PC-9 (cell line): ENCODE results near the gene XIRP2. TPM values are rescaled to one million over a fixed set of nuclear protein-coding genes. Genes with fewer than 3 reads are reported as not detected.

Experiments
- BruUV-seq: library from RNA; stranded (reverse); fragments of 400-500 nt; replicated peaks from 2 replicates; lab custom pipeline; 2021; lab: Mats Ljungman, UMichigan
- CTCF ChIA-PET: fragments of 300-600 bp; sonication (Branson Sonifier 250); formaldehyde crosslinking; loops from one replicate; lab custom pipeline; 2022; ENCODE audit warnings: antibody characterized with exemption; lab: Charles Lee
- POLR2A ChIA-PET: fragments of 300-600 bp; sonication (Branson Sonifier 250); formaldehyde crosslinking; loops from one replicate; lab custom pipeline; 2022; ENCODE audit warnings: antibody characterized with exemption; ENCODE audit not compliant: unreplicated experiment; lab: Charles Lee
- DNase-seq, 2 experiments: peaks; one replicate each; pipeline versions ENCODE4 v3.0.0 to v3.0.0-alpha.2; 2015 to 2022; ENCODE audit warnings: mixed read lengths in 1 of 2
- H2AFZ ChIP-seq: fragments of 200-600 bp; sonication (generic); 2 replicates; pipeline ENCODE4 v1.8.1; 2017; ENCODE audit warnings: antibody characterized with exemption
- H3F3A ChIP-seq: fragments of 200-600 bp; sonication (generic); 2 replicates; pipeline ENCODE4 v1.8.1; 2017; ENCODE audit warnings: antibody characterized with exemption, mild to moderate bottlenecking, low read depth; ENCODE audit not compliant: insufficient read depth
- H3K27ac ChIP-seq: fragments of 200-600 bp; sonication (generic); 2 replicates; pipeline ENCODE4 v1.6.1; 2016; ENCODE audit warnings: mixed run types
- H3K27me3 ChIP-seq: fragments of 200-600 bp; sonication (generic); 2 replicates; pipeline ENCODE4 v1.6.1; 2016; ENCODE audit warnings: low read depth, mixed run types; ENCODE audit not compliant: insufficient read depth
- H3K36me3 ChIP-seq: fragments of 200-600 bp; sonication (generic); 2 replicates; pipeline ENCODE4 v1.6.1; 2016; ENCODE audit warnings: low read depth, mixed run types
- H3K4me1 ChIP-seq: fragments of 200-600 bp; sonication (generic); replicated peaks from 2 replicates; pipeline ENCODE4 v1.6.1; 2016; ENCODE audit warnings: mixed run types; ENCODE audit not compliant: insufficient read depth
- H3K4me2 ChIP-seq: fragments of 200-600 bp; sonication (generic); 2 replicates; pipeline ENCODE4 v1.6.1; 2017; ENCODE audit warnings: mixed run types
- H3K4me3 ChIP-seq: fragments of 200-600 bp; sonication (generic); 2 replicates; pipeline ENCODE4 v1.6.1; 2016; ENCODE audit warnings: mixed run types
- H3K79me2 ChIP-seq: fragments of 200-600 bp; sonication (generic); 2 replicates; pipeline ENCODE4 v1.6.1; 2017; ENCODE audit warnings: low read depth, mixed run types
- H3K9me2 ChIP-seq: fragments of 200-600 bp; sonication (generic); 2 replicates; pipeline ENCODE4 v1.8.1; 2017; ENCODE audit warnings: mild to moderate bottlenecking; ENCODE audit not compliant: insufficient read depth
- H3K9me3 ChIP-seq: fragments of 200-600 bp; sonication (generic); 2 replicates; pipeline ENCODE4 v1.8.1; 2016; ENCODE audit warnings: low read depth; ENCODE audit not compliant: insufficient read depth
- H4K20me1 ChIP-seq: fragments of 200-600 bp; sonication (generic); 2 replicates; pipeline ENCODE4 v1.8.1; 2017; ENCODE audit not compliant: insufficient read depth
- CTCF ChIP-seq: fragments of 200-600 bp; sonication (generic); conservative IDR thresholded peaks from 2 replicates; pipeline ENCODE4 v1.6.1; 2017; ENCODE audit warnings: mixed run types, antibody characterized with exemption, mild to moderate bottlenecking, moderate library complexity
- EZH2 ChIP-seq: fragments of 200-600 bp; sonication (generic); IDR thresholded peaks from 2 replicates; pipeline ENCODE4 v1.8.0; 2017; ENCODE audit warnings: antibody characterized with exemption, low read depth
- intact Hi-C: fragments of 100-400 bp; cut with micrococcal nuclease; formaldehyde crosslinking; loops from one replicate; pipeline ENCODE4 v1.10.0; 2022; ENCODE audit not compliant: unreplicated experiment
- total RNA-seq: library from RNA; stranded (reverse); gene quantifications from 2 replicates; pipeline ENCODE4 v1.2.3, GENCODE V29; 2021

Gene XIRP2
- total RNA-seq, 1 experiment from 2014 or later = not detected

GRCh38 chr2:167142554-167142953 is 254.3 kb downstream of the XIRP2 start:
- Histone ChIP-seq H3K27me3 (no peaks in the 10 kb centered on the region), H3F3A (no peaks in the 10 kb centered on the region), H3K4me3 (no peak overlapping the region), H3K4me1 (no peaks in the 10 kb centered on the region), H3K27ac (no peak overlapping the region), H3K9me3 (no peaks in the 10 kb centered on the region), H3K79me2 (no peaks in the 10 kb centered on the region), H3K9me2 (no peaks in the 10 kb centered on the region), H4K20me1 (no peaks in the 10 kb centered on the region), H2AFZ (no peak overlapping the region), H3K36me3 (no peaks in the 10 kb centered on the region), H3K4me2 (no peak overlapping the region)
- ChIA-PET POLR2A (no interaction called here), CTCF (no interaction called here)
- TF ChIP-seq CTCF (no peak), EZH2 (no peak)
- BruUV-seq = no TSS peak
- intact Hi-C loops = no loop called here
- DNase-seq = no peak

- DNase-seq = no peak
- H3F3A ChIP-seq = no peaks in the 10 kb centered on the region
- H3K4me2 ChIP-seq = no peak overlapping the region
- ChIA-PET CTCF (no interaction called here), POLR2A (no interaction called here)
- H3K79me2 ChIP-seq = no peaks in the 10 kb centered on the region
- H3K4me1 ChIP-seq = no peaks in the 10 kb centered on the region
- TF ChIP-seq EZH2 = no peak
- no peak for TF ChIP-seq CTCF
- no TSS peak for BruUV-seq
- no peaks in the 10 kb centered on the region for H3K36me3 ChIP-seq
- no peaks in the 10 kb centered on the region for H3K9me3 ChIP-seq
- H3K9me2 ChIP-seq = no peaks in the 10 kb centered on the region
- no peak overlapping the region for H3K27ac ChIP-seq
- no peak overlapping the region for H3K4me3 ChIP-seq
- intact Hi-C loops = no loop called here
- no peak overlapping the region for H2AFZ ChIP-seq
- H4K20me1 ChIP-seq = no peaks in the 10 kb centered on the region
- no peaks in the 10 kb centered on the region for H3K27me3 ChIP-seq
Measured at GRCh38 chr2:167144179-167144898, 256.1 kb downstream of the XIRP2 start.

- Histone ChIP-seq H3K79me2 (no peaks in the 10 kb centered on the region), H3K27ac (no peak overlapping the region), H3F3A (no peaks in the 10 kb centered on the region), H3K36me3 (no peaks in the 10 kb centered on the region), H4K20me1 (no peaks in the 10 kb centered on the region), H3K27me3 (no peaks in the 10 kb centered on the region), H2AFZ (no peak overlapping the region), H3K4me3 (no peak overlapping the region), H3K9me3 (no peaks in the 10 kb centered on the region), H3K4me2 (no peak overlapping the region), H3K4me1 (no peaks in the 10 kb centered on the region), H3K9me2 (no peaks in the 10 kb centered on the region)
- TF ChIP-seq CTCF (no peak), EZH2 (no peak)
- DNase-seq = no peak
- BruUV-seq = no TSS peak
- ChIA-PET CTCF (no interaction called here), POLR2A (no interaction called here)
- intact Hi-C loops = no loop called here
Measured at GRCh38 chr2:167147271-167147941, 259.1 kb downstream of the XIRP2 start.
